H1 (cell line): ENCODE data around the gene CLGN. TPM values are rescaled to one million over a fixed set of nuclear protein-coding genes. Genes with fewer than 3 reads are reported as not detected.
A peak's percentile ranks its signal among the peaks of the same experiment; 100 is the strongest.

ENCODE experiments used
- CTCF ChIA-PET: fragments of 300-600 bp; sonication (Branson Sonifier 250); formaldehyde crosslinking; loops from one replicate; lab custom pipeline; 2021; ENCODE audit not compliant: partially characterized antibody; lab: Charles Lee
- POLR2A ChIA-PET: fragments of 300-600 bp; sonication (Branson Sonifier 250); formaldehyde crosslinking; loops from one replicate; lab custom pipeline; 2021; ENCODE audit warnings: inconsistent platforms; ENCODE audit not compliant: partially characterized antibody; lab: Charles Lee
- DNase-seq, 2 experiments: peaks; one replicate each; pipeline versions ENCODE4 v3.0.0 to v3.0.0-alpha.2; 2010 to 2022; ENCODE audit warnings: low spot score in 2 of 2, low read depth in 1 of 2, mixed read lengths in 1 of 2
- FAIRE-seq: peaks from 2 replicates; lab custom pipeline; 2011; peaks lifted over from hg19 to GRCh38; lab: Jason Lieb, UNC
- H2AFZ ChIP-seq: 2 replicates; pipeline ENCODE4 v1.8.1; 2012; ENCODE audit warnings: low read length, inconsistent platforms
- H2AK5ac ChIP-seq: 2 replicates; pipeline ENCODE4 v1.6.1; 2013; ENCODE audit warnings: low read depth, low read length
- H2BK120ac ChIP-seq: replicated peaks from 2 replicates; pipeline ENCODE3; 2013; ENCODE audit warnings: low read depth, low read length, inconsistent platforms
- H2BK12ac ChIP-seq: 2 replicates; pipeline ENCODE4 v1.6.1; 2013; ENCODE audit warnings: low read depth, low read length
- H2BK15ac ChIP-seq: 2 replicates; pipeline ENCODE4 v1.6.1; 2013; ENCODE audit warnings: low read length
- H2BK20ac ChIP-seq: 2 replicates; pipeline ENCODE4 v1.6.1; 2013; ENCODE audit warnings: low read length
- H2BK5ac ChIP-seq: 2 replicates; pipeline ENCODE4 v1.6.1; 2013; ENCODE audit warnings: low read depth, low read length
- H3K14ac ChIP-seq: 2 replicates; pipeline ENCODE4 v1.6.1; 2013; ENCODE audit warnings: inconsistent platforms; ENCODE audit not compliant: insufficient read length
- H3K18ac ChIP-seq: 2 replicates; pipeline ENCODE4 v1.6.1; 2013; ENCODE audit warnings: low read length; ENCODE audit errors: extremely low read depth
- H3K23ac ChIP-seq: 2 replicates; pipeline ENCODE4 v1.6.1; 2013; ENCODE audit warnings: inconsistent platforms; ENCODE audit not compliant: insufficient read length
- H3K23me2 ChIP-seq: 2 replicates; pipeline ENCODE4 v1.6.1; 2013; ENCODE audit warnings: low read depth, low read length
- H3K27ac ChIP-seq: 2 replicates; pipeline ENCODE4 v1.6.1; 2011; ENCODE audit warnings: low read depth, low read length, inconsistent platforms
- H3K27me3 ChIP-seq, 4 experiments: replicated peaks in 1 of 4; 1 replicate in 1 of 4; 2 replicates in 3 of 4; pipeline versions ENCODE4 v1.6.1 to v1.8.1; 2011 to 2013; ENCODE audit warnings: low read length in 3 of 4, mild to moderate bottlenecking in 3 of 4, inconsistent platforms in 2 of 4, mixed read lengths in 2 of 4, moderate library complexity in 1 of 4; ENCODE audit not compliant: control insufficient read depth in 3 of 4, insufficient read depth in 3 of 4; ENCODE audit errors: extremely low read depth in 1 of 4
- H3K36me3 ChIP-seq, 4 experiments: 2 replicates each; pipeline versions ENCODE4 v1.6.1 to v1.8.1; 2011 to 2013; ENCODE audit warnings: mild to moderate bottlenecking in 4 of 4, low read length in 3 of 4, moderate library complexity in 2 of 4, control low read depth in 1 of 4, inconsistent platforms in 1 of 4; ENCODE audit not compliant: insufficient read depth in 4 of 4, control insufficient read depth in 2 of 4
- H3K4ac ChIP-seq: replicated peaks from 2 replicates; pipeline ENCODE3; 2013; ENCODE audit warnings: low read length, low read depth, mixed read lengths, inconsistent platforms; ENCODE audit not compliant: insufficient read length
- H3K4me1 ChIP-seq, 4 experiments: replicated peaks in 1 of 4; 1 replicate in 1 of 4; 2 replicates in 3 of 4; pipeline versions ENCODE4 v1.6.1 to v1.8.1; 2011 to 2013; ENCODE audit warnings: low read length in 3 of 4, inconsistent platforms in 2 of 4, mixed read lengths in 1 of 4; ENCODE audit not compliant: insufficient read depth in 4 of 4, control insufficient read depth in 3 of 4
- H3K4me2 ChIP-seq, 2 experiments: 2 replicates each; pipeline versions ENCODE4 v1.6.1 to v1.8.1; 2011 to 2013; ENCODE audit warnings: low read depth in 2 of 2, low read length in 2 of 2, control low read depth in 1 of 2, inconsistent platforms in 1 of 2, mild to moderate bottlenecking in 1 of 2; ENCODE audit not compliant: insufficient read depth in 1 of 2
- H3K4me3 ChIP-seq, 4 experiments: fragments of 200-600, 300-600 bp in 1 of 4; sonication (generic), shearing (Covaris generic), sonication (Bioruptor Twin) in 1 of 4; 2 replicates each; pipeline versions ENCODE4 v1.5.1 to v1.8.1; 2011 to 2016; ENCODE audit warnings: low read length in 4 of 4, low read depth in 3 of 4, control low read depth in 2 of 4, inconsistent platforms in 2 of 4, mild to moderate bottlenecking in 2 of 4, mixed read lengths in 1 of 4, moderate library complexity in 1 of 4; ENCODE audit not compliant: insufficient read depth in 2 of 4; ENCODE audit errors: extremely low read depth in 1 of 4
- H3K56ac ChIP-seq: replicated peaks from 2 replicates; pipeline ENCODE3; 2013; ENCODE audit warnings: low read depth, mild to moderate bottlenecking, mixed read lengths, low read length, inconsistent platforms; ENCODE audit not compliant: insufficient read length
- H3K79me1 ChIP-seq: 2 replicates; pipeline ENCODE4 v1.6.1; 2013; ENCODE audit warnings: low read depth, low read length, control low read depth
- H3K79me2 ChIP-seq, 2 experiments: 2 replicates each; pipeline versions ENCODE4 v1.6.1 to v1.8.1; 2012 to 2013; ENCODE audit warnings: low read length in 2 of 2, mild to moderate bottlenecking in 2 of 2, inconsistent platforms in 1 of 2; ENCODE audit not compliant: insufficient read depth in 2 of 2, control insufficient read depth in 1 of 2
- H3K9ac ChIP-seq, 4 experiments: replicated peaks in 1 of 4; 1 replicate in 1 of 4; 2 replicates in 3 of 4; pipeline versions ENCODE4 v1.6.1 to v1.8.1; 2011 to 2013; ENCODE audit warnings: low read depth in 3 of 4, low read length in 3 of 4, control low read depth in 2 of 4, mild to moderate bottlenecking in 2 of 4, moderate library complexity in 2 of 4, inconsistent platforms in 1 of 4; ENCODE audit errors: extremely low read depth in 1 of 4
- H3K9me3 ChIP-seq, 2 experiments: 2 replicates each; pipeline versions ENCODE4 v1.6.1 to v1.8.1; 2012 to 2013; ENCODE audit warnings: mild to moderate bottlenecking in 2 of 2, moderate library complexity in 2 of 2, control low read depth in 1 of 2, inconsistent platforms in 1 of 2, low read depth in 1 of 2, low read length in 1 of 2, mixed read lengths in 1 of 2; ENCODE audit not compliant: insufficient read depth in 2 of 2
- H4K20me1 ChIP-seq, 2 experiments: replicated peaks in 1 of 2; 2 replicates each; pipeline versions ENCODE3 to v1.8.1; 2011 to 2013; ENCODE audit warnings: inconsistent platforms in 2 of 2, low read length in 2 of 2, mild to moderate bottlenecking in 1 of 2; ENCODE audit not compliant: insufficient read depth in 2 of 2, control insufficient read depth in 1 of 2
- H4K5ac ChIP-seq: 2 replicates; pipeline ENCODE4 v1.6.1; 2013; ENCODE audit warnings: low read length, low read depth, mixed read lengths, inconsistent platforms; ENCODE audit not compliant: insufficient read length
- H4K8ac ChIP-seq: 2 replicates; pipeline ENCODE4 v1.8.0; 2013; ENCODE audit warnings: mild to moderate bottlenecking, moderate library complexity, low read length, inconsistent platforms; ENCODE audit not compliant: insufficient read depth; ENCODE audit errors: extremely low read depth
- H4K91ac ChIP-seq: replicated peaks from 2 replicates; pipeline ENCODE3; 2013; ENCODE audit warnings: low read length, mixed read lengths, inconsistent platforms; ENCODE audit not compliant: insufficient read length
- CHD2 ChIP-seq: IDR thresholded peaks from 2 replicates; pipeline ENCODE4 v1.6.1; 2012; ENCODE audit warnings: low read length, improper control_type of control experiment
- POLR2AphosphoS5 ChIP-seq: IDR thresholded peaks from 2 replicates; pipeline ENCODE4 v1.6.1; 2011; ENCODE audit warnings: low read depth, low read length
- POU5F1 ChIP-seq: IDR thresholded peaks from 2 replicates; pipeline ENCODE4 v1.6.1; 2011; ENCODE audit warnings: low read depth, mild to moderate bottlenecking, low read length, moderate library complexity
- SIX5 ChIP-seq: IDR thresholded peaks from 2 replicates; pipeline ENCODE4 v1.6.1; 2011; ENCODE audit warnings: mild to moderate bottlenecking, low read depth, low read length
- TAF7 ChIP-seq: optimal IDR thresholded peaks from 2 replicates; pipeline ENCODE3; 2011; ENCODE audit warnings: low read depth, mild to moderate bottlenecking, inconsistent platforms, low read length, moderate library complexity, borderline replicate concordance
- TEAD4 ChIP-seq: IDR thresholded peaks from 2 replicates; pipeline ENCODE4 v1.6.1; 2012; ENCODE audit warnings: low read depth, low read length, inconsistent platforms, mixed read lengths
- USF2 ChIP-seq: IDR thresholded peaks from 2 replicates; pipeline ENCODE4 v1.6.1; 2011; ENCODE audit warnings: low read length, improper control_type of control experiment
- YY1 ChIP-seq: IDR thresholded peaks from 2 replicates; pipeline ENCODE4 v1.6.1; 2011; ENCODE audit warnings: low read depth, mild to moderate bottlenecking, low read length
- WGBS, 2 experiments: shearing (Covaris generic) in 1 of 2; methylation state at CpG; one replicate each; pipeline versions ENCODE4 v1.1.6 to v1.1.7; 2013 to 2015; ENCODE audit warnings: low lambda C conversion rate in 2 of 2, mixed read lengths in 2 of 2, inconsistent platforms in 1 of 2, low coverage in 1 of 2, missing lambda C conversion rate in 1 of 2; ENCODE audit not compliant: insufficient replicate concordance in 2 of 2, insufficient coverage in 1 of 2, insufficient read length in 1 of 2; ENCODE audit errors: extremely low coverage in 1 of 2, missing lambda C conversion rate in 1 of 2; 5-methylcytosine and 5-hydroxymethylcytosine counted together
- polyA plus RNA-seq, 7 experiments: library from polyadenylated mRNA; depleted of rRNA in 3 of 7; stranded (reverse) in 5 of 7; unstranded in 2 of 7; fragments of >200 nt in 5 of 7; fragments of 200-250 nt in 2 of 7; gene quantifications; 1 replicate in 5 of 7; 2 replicates in 1 of 7; 4 replicates in 1 of 7; pipeline versions ENCODE4 v1.2.1 to v1.2.3, GENCODE V29; 2011 to 2013; ENCODE audit warnings: missing spikeins in 2 of 7, mixed read lengths in 2 of 7
- total RNA-seq: library from RNA; stranded (reverse); fragmentation: NEBNext Ultra II Directional; extraction: Animal tissue kit (Norgen Biotek cat#: 25700); gene quantifications from 2 replicates; pipeline ENCODE4 v1.2.1, GENCODE V29; 2021
- TF ChIP-seq, protein P1 (sequence below): IDR thresholded peaks from 2 replicates; pipeline ENCODE4 v1.6.1; 2012; ENCODE audit warnings: inconsistent platforms

The CLGN gene
- total and polyA plus RNA-seq, 2 of the 8 experiments (the other 6 are each of a cell fraction or from before 2014, with no cell fraction given) = 1.7 to 3.1 TPM

DNA sequence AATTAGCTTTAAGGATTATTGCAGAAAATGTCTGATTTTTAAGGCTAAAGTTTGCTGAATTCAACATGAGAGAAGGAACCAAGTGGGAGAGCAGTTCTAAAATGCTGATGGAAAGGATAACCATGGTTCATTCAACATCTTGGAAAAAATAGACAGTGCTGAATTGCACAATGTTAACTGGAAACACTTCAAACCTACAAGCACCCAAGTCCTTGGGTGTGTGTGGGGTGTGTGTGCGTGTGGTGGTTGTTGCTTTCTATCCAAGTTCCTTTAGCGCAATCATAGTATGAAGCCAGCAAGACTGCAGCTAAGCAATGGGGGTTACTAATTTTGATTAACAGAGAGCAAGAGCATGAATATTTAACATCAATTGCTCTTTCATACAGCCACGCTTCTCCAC, 83.3 kb downstream of the CLGN start:
- Histone ChIP-seq H2BK20ac (no peak overlapping the region), H3K9me3 (no peaks in the 10 kb centered on the region), H3K27ac (no peak overlapping the region), H2AFZ (peak overlapping the region; percentile 94; the same call in 1 of the 2 replicates), H4K8ac (no peak overlapping the region), H2BK5ac (no peak overlapping the region), H3K4me3 (no peak overlapping the region), H3K36me3 (no peaks in the 10 kb centered on the region), H3K14ac (no peak overlapping the region), H4K91ac (no peak overlapping the region), H2BK12ac (no peak overlapping the region), H2BK120ac (no peak overlapping the region), H3K56ac (no peak overlapping the region), H3K79me1 (no peaks in the 10 kb centered on the region), H3K9ac (no peak overlapping the region), H2AK5ac (no peak overlapping the region), H3K23ac (no peak overlapping the region), H4K20me1 (no peaks in the 10 kb centered on the region), H3K27me3 (peaks cover 0 to 1% (median 0%) of the 10 kb centered on the region in 4 experiments; a peak in 2 of 7 replicates), H3K4me1 (peaks cover 0 to 14% (median 7%) of the 10 kb centered on the region in 4 experiments; a peak in 5 of 7 replicates), H3K79me2 (no peaks in the 10 kb centered on the region), H2BK15ac (no peak overlapping the region), H3K4me2 (no peak overlapping the region), H3K23me2 (no peaks in the 10 kb centered on the region), H3K4ac (peak overlapping the region; percentile 9), H4K5ac (no peak overlapping the region), H3K18ac (no peak overlapping the region)
- 84% methylated on average over 3 of the region's 3 CpGs; no CpG with 5 or more reads in 1 of the 2 experiments for WGBS, 2 experiments
- CTCF ChIA-PET = interaction anchor here (0.6 to 4.4 kb wide), 7 partner anchors 14 to 601 kb away, joined by 3 to 24 read pairs (median 5); no protein-coding TSS in a partner anchor
- DNase-seq (no peak), FAIRE-seq (no peak)
- POLR2A ChIA-PET = no interaction called here
- TF ChIP-seq CHD2 = no peak
- no peak for TF ChIP-seq YY1
- no peak for TF ChIP-seq POU5F1
- TF ChIP-seq TEAD4 = no peak
- no peak for TF ChIP-seq TAF7
- TF ChIP-seq USF2 = no peak
- TF ChIP-seq, protein P1, sequence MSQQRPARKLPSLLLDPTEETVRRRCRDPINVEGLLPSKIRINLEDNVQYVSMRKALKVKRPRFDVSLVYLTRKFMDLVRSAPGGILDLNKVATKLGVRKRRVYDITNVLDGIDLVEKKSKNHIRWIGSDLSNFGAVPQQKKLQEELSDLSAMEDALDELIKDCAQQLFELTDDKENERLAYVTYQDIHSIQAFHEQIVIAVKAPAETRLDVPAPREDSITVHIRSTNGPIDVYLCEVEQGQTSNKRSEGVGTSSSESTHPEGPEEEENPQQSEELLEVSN = no peak
- TF ChIP-seq POLR2AphosphoS5 = no peak
- no peak for TF ChIP-seq SIX5
